AG04449 (cell line): Measurements from ENCODE around the gene PIK3AP1.
"Not testable (repeated sequence)": the region's sequence is repeated elsewhere in the genome, so short reads cannot be mapped to it uniquely, and the experiment has no call there.

Experiments
- CTCF ChIA-PET: fragments of 350-600 bp; formaldehyde crosslinking; extraction: SDS; loops from one replicate; lab custom pipeline; 2021; ENCODE audit warnings: antibody characterized with exemption; lab: Yijun Ruan, JAX
- POLR2A ChIA-PET: fragments of 400-600, 350-600 bp; formaldehyde crosslinking; extraction: SDS; loops from one replicate; lab custom pipeline; 2020; ENCODE audit warnings: antibody characterized with exemption, inconsistent platforms; lab: Yijun Ruan, JAX
- DNase-seq: peaks from one replicate; pipeline ENCODE4 v3.0.0-alpha.2; 2010; ENCODE audit warnings: low read depth, low spot score
- H3K4me3 ChIP-seq: 2 replicates; pipeline ENCODE4 v1.5.1; 2011; ENCODE audit warnings: low read depth, mild to moderate bottlenecking, control low read depth, low read length
- CTCF ChIP-seq: IDR thresholded peaks from one replicate; pipeline ENCODE4 v1.5.1; 2011; ENCODE audit warnings: mild to moderate bottlenecking, moderate library complexity, low read length, control low read depth, inconsistent platforms; ENCODE audit not compliant: insufficient read depth; ENCODE audit errors: missing control alignments

PIK3AP1 gene

DNA sequence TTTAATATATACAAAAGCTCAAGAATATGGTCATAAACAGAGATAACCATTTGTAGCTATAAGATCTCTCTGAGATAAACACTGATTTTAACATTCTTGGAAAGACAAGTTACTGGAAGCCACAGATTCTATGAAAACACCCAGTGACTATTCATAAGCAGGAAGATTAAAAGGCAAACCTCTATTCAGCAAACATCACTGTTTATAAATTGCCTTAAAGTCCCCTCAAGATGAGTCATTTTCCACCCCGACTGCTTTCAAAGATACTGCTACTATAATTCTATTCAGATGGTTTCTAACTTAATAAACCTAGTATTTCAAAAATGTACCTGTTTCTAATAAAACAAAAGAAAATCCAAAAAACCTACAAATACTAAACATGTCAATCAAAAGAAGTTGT lies 154.5 kb downstream of the PIK3AP1 start:
- CTCF ChIA-PET, result interaction anchor here (1.9 to 2.1 kb wide), 2 partner anchors 9 to 190 kb away, joined by 6 to 8 read pairs; no protein-coding TSS in a partner anchor
- TF ChIP-seq CTCF, result no peak
- POLR2A ChIA-PET, result no interaction called here
- no peak overlapping the region for H3K4me3 ChIP-seq
- DNase-seq, result no peak

- DNase-seq, result no peak
- H3K4me3 ChIP-seq, result no peak overlapping the region
- ChIA-PET POLR2A (no interaction called here), CTCF (interaction anchor here (0.6 to 1.4 kb wide), 4 partner anchors 12 to 191 kb away, joined by 3 to 5 read pairs (median 4); no protein-coding TSS in a partner anchor)
- TF ChIP-seq CTCF, result no peak
These were observed 159.1 kb downstream of the PIK3AP1 start for GRCh38 chr10:96560966-96561887.

DNA sequence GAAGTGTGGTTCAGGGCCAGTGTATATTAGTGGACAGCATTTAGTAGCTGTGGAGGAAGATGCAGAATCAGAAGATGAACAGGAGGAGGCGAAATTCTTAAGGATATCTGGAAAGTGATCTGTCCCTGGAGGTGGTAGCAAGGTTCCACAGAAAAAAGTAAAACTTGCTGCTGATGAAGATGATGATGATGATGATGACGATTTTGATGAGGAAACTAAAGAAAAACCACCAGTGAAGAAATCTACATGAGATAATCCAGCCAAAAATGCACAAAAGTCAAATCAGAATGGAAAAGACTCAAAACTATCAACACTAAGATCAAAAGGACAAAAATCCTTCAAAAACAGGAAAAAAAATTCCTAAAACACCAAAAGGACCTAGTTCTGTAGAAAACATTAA lies 159.8 kb downstream of the PIK3AP1 start:
- POLR2A ChIA-PET, result no interaction called here
- H3K4me3 ChIP-seq, result no peak overlapping the region
- no peak for DNase-seq
- CTCF ChIA-PET, result no interaction called here
- TF ChIP-seq CTCF, result no peak

- ChIA-PET CTCF (interaction anchor here (0.6 to 2.9 kb wide), 8 partner anchors 10 to 185 kb away, joined by 3 to 17 read pairs (median 8); partner anchors contain the start of gene TLL2), POLR2A (interaction anchor here (0.6 kb wide), 1 partner anchor 24 kb away, joined by 3 read pairs; no protein-coding TSS in a partner anchor)
- DNase-seq, result no peak
- no peak overlapping the region for H3K4me3 ChIP-seq
- TF ChIP-seq CTCF, result peak; percentile 16
These were observed 164.3 kb downstream of the PIK3AP1 start for GRCh38 chr10:96556003-96556402.

DNA sequence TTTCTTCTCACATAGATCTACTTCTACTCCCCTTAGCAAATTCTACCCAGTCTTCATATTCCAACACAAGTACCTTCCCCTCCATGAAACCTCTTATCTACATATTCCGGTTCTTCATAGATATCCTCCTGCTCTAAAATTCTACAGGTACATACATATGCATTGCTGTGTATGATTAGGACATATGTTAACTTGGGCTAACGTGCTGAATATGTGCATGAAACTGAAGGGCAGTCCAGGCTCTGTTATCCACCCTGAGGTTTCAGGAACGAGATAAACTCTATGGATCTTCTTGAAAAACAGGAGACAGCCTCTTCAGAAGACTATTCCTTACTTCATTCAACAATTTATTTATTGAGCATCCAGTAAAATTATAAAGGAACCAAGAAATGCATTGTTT lies 165.0 kb downstream of the PIK3AP1 start:
- POLR2A ChIA-PET, result no interaction called here
- TF ChIP-seq CTCF, result no peak
- no peak for DNase-seq
- no peak overlapping the region for H3K4me3 ChIP-seq
- CTCF ChIA-PET, result interaction anchor here (1.5 to 2.9 kb wide), 5 partner anchors 41 to 184 kb away, joined by 7 to 17 read pairs (median 9); partner anchors contain the start of gene TLL2

DNA sequence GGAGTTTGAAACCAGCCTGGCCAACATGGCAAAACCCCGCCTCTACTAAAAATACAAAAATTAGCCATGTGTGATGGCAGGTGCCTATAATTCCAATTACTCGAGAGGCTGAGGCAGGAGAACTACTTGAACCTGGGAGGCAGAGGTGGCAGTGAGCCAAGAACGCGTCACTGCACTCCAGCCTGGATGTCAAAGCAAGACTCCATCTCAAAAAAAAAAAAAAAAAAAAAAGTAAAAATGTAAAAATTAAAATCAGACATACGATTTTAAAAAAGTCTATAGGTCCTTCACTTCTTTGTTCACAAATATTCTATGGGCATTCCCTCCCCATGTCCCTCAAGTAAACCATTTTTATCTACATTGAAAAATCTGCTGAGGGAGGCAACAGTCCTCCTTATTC lies 171.7 kb downstream of the PIK3AP1 start:
- POLR2A ChIA-PET, result no interaction called here
- no peak for DNase-seq
- CTCF ChIA-PET, result interaction anchor here (2.3 to 2.6 kb wide), 2 partner anchors 35 to 173 kb away, joined by 10 to 12 read pairs; partner anchors contain the start of gene TLL2
- no peak for TF ChIP-seq CTCF
- H3K4me3 ChIP-seq, result no peak overlapping the region

DNA sequence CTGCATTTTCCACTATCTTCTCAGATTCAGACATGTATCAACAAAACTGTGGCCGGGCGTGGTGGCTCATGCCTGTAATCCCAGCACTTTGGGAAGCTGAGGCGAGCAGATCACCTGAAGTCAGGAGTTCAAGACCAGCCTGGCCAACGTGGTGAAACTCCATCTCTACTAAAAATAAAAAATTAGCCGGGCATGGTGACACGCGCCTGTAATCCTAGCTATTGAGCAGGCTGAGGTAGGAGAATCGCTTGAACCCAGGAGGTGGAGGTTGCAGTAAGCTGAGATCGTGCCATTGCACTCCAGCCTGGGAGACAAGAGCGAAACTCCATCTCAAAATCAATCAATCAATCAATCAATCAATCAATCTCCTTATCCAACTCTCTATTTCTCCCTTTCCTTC lies 174.8 kb downstream of the PIK3AP1 start:
- CTCF ChIA-PET, result interaction anchor here (0.6 to 3.0 kb wide), 6 partner anchors 11 to 175 kb away, joined by 3 to 15 read pairs (median 3); partner anchors contain the start of gene TLL2
- DNase-seq, POLR2A ChIA-PET, H3K4me3 ChIP-seq: not testable (repeated sequence)
